GM23248 (cell line): ENCODE data around the gene RGR. TPM values are rescaled to one million over a fixed set of nuclear protein-coding genes. Genes with fewer than 3 reads are reported as not detected.

ENCODE experiments used
- DNase-seq: peaks from one replicate; pipeline ENCODE4 v3.0.0-alpha.2; 2015
- H2AFZ ChIP-seq: fragments of 200-600 bp; sonication (generic); 2 replicates; pipeline ENCODE4 v1.6.1; 2016; ENCODE audit warnings: antibody characterized with exemption
- H3F3A ChIP-seq: fragments of 200-600 bp; sonication (generic); 2 replicates; pipeline ENCODE4 v1.6.1; 2016; ENCODE audit warnings: mild to moderate bottlenecking, antibody characterized with exemption, mixed run types; ENCODE audit not compliant: insufficient read depth
- H3K27ac ChIP-seq: fragments of 200-600 bp; sonication (generic); 2 replicates; pipeline ENCODE4 v1.5.1; 2016; ENCODE audit warnings: mild to moderate bottlenecking
- H3K27me3 ChIP-seq: fragments of 200-600 bp; sonication (generic); replicated peaks from 2 replicates; pipeline ENCODE4 v1.6.1; 2016; ENCODE audit warnings: mild to moderate bottlenecking; ENCODE audit not compliant: insufficient read depth
- H3K36me3 ChIP-seq: fragments of 200-600 bp; sonication (generic); 2 replicates; pipeline ENCODE4 v1.6.1; 2016; ENCODE audit warnings: low read depth, mild to moderate bottlenecking
- H3K4me1 ChIP-seq: fragments of 200-600 bp; sonication (generic); 2 replicates; pipeline ENCODE4 v1.6.1; 2016; ENCODE audit warnings: mild to moderate bottlenecking; ENCODE audit not compliant: insufficient read depth
- H3K4me2 ChIP-seq: fragments of 200-600 bp; sonication (generic); one replicate; pipeline ENCODE4 v1.6.1; 2016; ENCODE audit warnings: mild to moderate bottlenecking; ENCODE audit not compliant: unreplicated experiment
- H3K4me3 ChIP-seq: fragments of 200-600 bp; sonication (generic); 2 replicates; pipeline ENCODE4 v1.5.1; 2016; ENCODE audit warnings: mild to moderate bottlenecking
- H3K79me2 ChIP-seq: fragments of 200-600 bp; sonication (generic); 2 replicates; pipeline ENCODE4 v1.6.1; 2016; ENCODE audit warnings: mild to moderate bottlenecking; ENCODE audit not compliant: insufficient read depth
- H3K9ac ChIP-seq: fragments of 200-600 bp; sonication (generic); 2 replicates; pipeline ENCODE4 v1.6.1; 2016; ENCODE audit warnings: mild to moderate bottlenecking
- H3K9me2 ChIP-seq: fragments of 200-600 bp; sonication (generic); 2 replicates; pipeline ENCODE4 v1.6.1; 2016; ENCODE audit warnings: mixed run types, mild to moderate bottlenecking, moderate library complexity; ENCODE audit not compliant: insufficient read depth
- H3K9me3 ChIP-seq: fragments of 200-600 bp; sonication (generic); one replicate; pipeline ENCODE4 v1.6.1; 2017; ENCODE audit warnings: low read depth
- H4K20me1 ChIP-seq: fragments of 200-600 bp; sonication (generic); 2 replicates; pipeline ENCODE4 v1.6.0; 2016; ENCODE audit not compliant: insufficient read depth
- EZH2 ChIP-seq: fragments of 200-600 bp; sonication (generic); IDR thresholded peaks from 2 replicates; pipeline ENCODE4 v1.6.1; 2018; ENCODE audit warnings: antibody characterized with exemption, mild to moderate bottlenecking; ENCODE audit not compliant: insufficient read depth, poor library complexity, severe bottlenecking
- EZH2phosphoT487 ChIP-seq: fragments of 200-600 bp; sonication (generic); IDR thresholded peaks from 2 replicates; pipeline ENCODE4 v1.6.1; 2018; ENCODE audit warnings: antibody characterized with exemption, moderate library complexity, mild to moderate bottlenecking, low read depth; ENCODE audit not compliant: insufficient read depth
- WGBS, 2 experiments: methylation state at CpG; one replicate each; pipeline ENCODE4 v1.1.6; 2015 to 2017; ENCODE audit warnings: low lambda C conversion rate in 2 of 2, low coverage in 1 of 2; ENCODE audit errors: missing lambda C conversion rate in 2 of 2; 5-methylcytosine and 5-hydroxymethylcytosine counted together
- in situ Hi-C: fragments of 300-500 bp; cut with MboI; formaldehyde crosslinking; loops from 2 replicates; pipeline ENCODE4 v1.15.0; 2020
- polyA plus RNA-seq: library from polyadenylated mRNA; unstranded; fragments of >200 nt; fragmentation: Nextera tagmentation; extraction: Ambion mirVana; gene quantifications from 2 replicates; pipeline ENCODE4 v1.2.1, GENCODE V29; 2016
- total RNA-seq: library from RNA; depleted of rRNA; stranded (reverse); fragments of >200 nt; shearing (Covaris generic); gene quantifications from 2 replicates; pipeline ENCODE4 v1.2.3, GENCODE V29; 2014

The RGR gene
- total and polyA plus RNA-seq, 2 experiments from 2014 or later: not detected

DNA sequence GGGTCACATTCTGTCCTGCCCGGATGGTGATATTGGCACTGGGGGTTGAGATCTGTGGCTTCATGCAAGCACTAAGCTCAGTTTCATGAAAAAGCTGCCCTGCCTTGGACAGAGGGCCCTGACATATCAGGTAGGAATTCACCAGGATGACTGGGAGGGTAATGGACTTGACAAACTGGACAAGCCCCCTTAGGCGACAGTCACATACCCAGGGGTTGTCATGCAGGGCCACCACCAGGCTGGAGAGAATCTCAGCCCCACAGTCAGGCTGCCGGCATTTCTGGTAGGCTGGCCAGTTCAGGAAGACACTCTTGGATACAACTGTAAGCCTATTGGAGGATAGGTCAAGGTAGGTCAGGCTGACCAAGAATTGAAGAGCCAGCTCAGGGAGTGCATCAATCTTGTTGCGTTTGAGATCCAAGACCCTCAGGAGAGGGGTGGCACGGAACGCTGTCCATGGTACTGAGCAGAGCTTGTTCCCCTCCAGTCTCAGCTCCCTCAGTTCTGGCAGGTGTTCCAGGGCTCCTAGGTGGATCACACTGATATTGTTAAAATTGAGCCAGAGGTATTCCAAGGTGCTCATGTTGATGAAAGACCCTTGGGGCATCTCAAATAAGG lies 20.3 kb upstream of the RGR start:
- no peak for TF ChIP-seq EZH2
- no peak for TF ChIP-seq EZH2phosphoT487
- WGBS, 2 experiments: 20 to 21% methylated on average over 6 of the region's 6 CpGs
- H3K9ac ChIP-seq: no peak overlapping the region
- no peaks in the 10 kb centered on the region for H3K9me2 ChIP-seq
- no peaks in the 10 kb centered on the region for H3K27me3 ChIP-seq
- no peak overlapping the region for H3K4me2 ChIP-seq
- H3K9me3 ChIP-seq: no peaks in the 10 kb centered on the region
- H3K79me2 ChIP-seq: no peaks in the 10 kb centered on the region
- in situ Hi-C loops: no loop called here
- no peak for DNase-seq
- no peaks in the 10 kb centered on the region for H3F3A ChIP-seq
- H3K4me3 ChIP-seq: no peak overlapping the region
- no peak overlapping the region for H3K27ac ChIP-seq
- no peak overlapping the region for H2AFZ ChIP-seq
- H3K36me3 ChIP-seq: no peaks in the 10 kb centered on the region
- H4K20me1 ChIP-seq: no peaks in the 10 kb centered on the region
- no peaks in the 10 kb centered on the region for H3K4me1 ChIP-seq

DNA sequence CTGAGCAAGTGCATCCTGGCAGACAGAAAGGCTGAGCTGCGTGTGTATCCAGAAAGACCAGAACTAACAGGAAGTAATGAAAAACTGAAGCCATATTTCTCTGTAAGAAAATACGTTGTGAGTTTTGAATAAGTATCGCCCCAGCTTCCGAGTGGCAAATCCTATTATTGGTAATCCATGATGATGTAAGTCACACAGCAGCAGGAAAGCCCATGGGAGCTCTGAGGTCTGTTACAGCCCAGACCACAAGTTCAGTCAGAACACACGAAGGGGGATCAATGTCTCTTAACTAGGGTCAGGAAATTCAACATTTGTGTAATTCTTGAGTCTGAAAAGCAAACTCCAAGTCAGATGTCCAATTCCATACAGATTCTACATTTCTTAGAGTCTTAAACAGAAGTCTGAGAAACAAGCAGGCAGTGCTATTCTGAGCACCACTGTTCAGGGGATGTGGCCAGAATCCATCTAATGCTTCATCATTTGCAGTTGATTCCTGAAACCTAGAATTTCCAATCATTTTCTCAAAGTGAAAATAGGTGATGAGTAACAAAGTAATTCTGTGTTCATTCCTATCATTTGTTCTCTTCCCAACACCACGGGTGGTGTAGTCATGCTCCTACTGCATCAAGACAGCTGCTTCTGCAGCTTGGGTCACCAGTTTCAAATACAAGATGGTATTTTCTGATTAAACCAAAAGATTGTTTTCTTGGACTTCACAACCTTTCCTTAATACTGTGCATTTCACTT lies 19.3 kb upstream of the RGR start, which contains the start of gene LRIT2:
Gene LRIT2 (minus strand): TSS at position 118 of the 747 bp plus-strand sequence. CDS start 24 bp downstream, at position 94.
- Histone ChIP-seq H3K4me3 (no peak within 1 kb of the TSS), H3K9me3 (no peaks in the 10 kb centered on the region), H3K4me1 (no peaks in the 10 kb centered on the region), H3K9ac (no peak within 1 kb of the TSS), H3F3A (no peaks in the 10 kb centered on the region), H3K36me3 (no peaks in the 10 kb centered on the region), H3K9me2 (no peaks in the 10 kb centered on the region), H3K27ac (no peak within 1 kb of the TSS), H2AFZ (no peak within 1 kb of the TSS), H3K4me2 (no peak within 1 kb of the TSS), H4K20me1 (no peaks in the 10 kb centered on the region), H3K79me2 (no peaks in the 10 kb centered on the region), H3K27me3 (no peaks in the 10 kb centered on the region)
- TF ChIP-seq EZH2: no peak
- TF ChIP-seq EZH2phosphoT487: no peak
- 25% methylated on average over 6 of the region's 6 CpGs for WGBS, 2 experiments
- in situ Hi-C loops: no loop called here
- DNase-seq: no peak

DNA sequence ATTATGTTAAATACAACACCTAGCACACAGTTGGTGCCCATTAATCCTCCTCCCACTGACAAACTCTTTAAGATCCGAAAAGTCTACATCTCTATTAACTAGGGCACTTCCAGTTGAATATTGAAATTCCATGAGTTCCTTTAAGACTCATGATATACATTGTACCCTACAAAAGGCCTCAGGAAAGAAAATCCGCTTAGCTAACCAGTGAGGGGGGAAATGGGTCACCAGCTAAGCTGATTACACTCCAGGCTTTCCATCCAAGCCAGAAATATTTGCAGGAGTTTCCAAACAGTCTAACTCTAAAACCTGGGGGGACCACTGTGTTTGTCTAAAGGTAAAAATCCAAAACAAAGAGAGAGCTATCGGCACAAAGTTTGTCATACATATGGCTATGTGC lies 18.2 kb upstream of the RGR start:
- no peak for TF ChIP-seq EZH2phosphoT487
- TF ChIP-seq EZH2: no peak
- no peaks in the 10 kb centered on the region for H3K36me3 ChIP-seq
- no peaks in the 10 kb centered on the region for H3K79me2 ChIP-seq
- no peaks in the 10 kb centered on the region for H4K20me1 ChIP-seq
- H3F3A ChIP-seq: no peaks in the 10 kb centered on the region
- DNase-seq: no peak
- H3K4me2 ChIP-seq: no peak overlapping the region
- no peaks in the 10 kb centered on the region for H3K9me2 ChIP-seq
- no peaks in the 10 kb centered on the region for H3K9me3 ChIP-seq
- no peak overlapping the region for H3K4me3 ChIP-seq
- H3K27me3 ChIP-seq: no peaks in the 10 kb centered on the region
- 18 to 24% methylated on average over 3 of the region's 3 CpGs for WGBS, 2 experiments
- no peak overlapping the region for H3K9ac ChIP-seq
- H2AFZ ChIP-seq: no peak overlapping the region
- in situ Hi-C loops: no loop called here
- H3K27ac ChIP-seq: no peak overlapping the region
- H3K4me1 ChIP-seq: no peaks in the 10 kb centered on the region

DNA sequence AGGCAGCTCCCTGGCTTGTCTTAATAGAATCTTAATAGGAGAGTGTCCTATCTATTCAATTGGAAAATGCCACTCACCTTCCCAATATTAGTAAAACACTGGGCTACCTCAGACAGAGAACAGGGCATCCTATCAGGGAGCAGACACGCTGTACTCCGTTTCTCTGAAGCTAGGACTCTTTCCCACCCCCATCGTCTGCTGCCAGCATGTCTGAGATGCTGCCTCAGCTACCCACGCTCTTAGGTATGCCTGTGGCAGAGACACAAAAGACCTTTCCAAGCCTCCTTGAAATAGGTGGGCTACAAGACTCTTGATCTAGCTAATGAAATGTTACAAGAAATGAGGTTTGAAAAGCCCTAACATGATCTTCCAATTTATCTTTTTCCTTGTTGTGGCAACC lies 17.0 kb upstream of the RGR start:
- no peak overlapping the region for H2AFZ ChIP-seq
- no peak overlapping the region for H3K4me2 ChIP-seq
- WGBS, 2 experiments: 18 to 23% methylated on average over 4 of the region's 4 CpGs
- H3F3A ChIP-seq: no peaks in the 10 kb centered on the region
- no peaks in the 10 kb centered on the region for H3K79me2 ChIP-seq
- H3K9ac ChIP-seq: no peak overlapping the region
- H4K20me1 ChIP-seq: no peaks in the 10 kb centered on the region
- H3K4me1 ChIP-seq: no peaks in the 10 kb centered on the region
- no peak overlapping the region for H3K4me3 ChIP-seq
- no peaks in the 10 kb centered on the region for H3K9me2 ChIP-seq
- H3K27me3 ChIP-seq: no peaks in the 10 kb centered on the region
- H3K36me3 ChIP-seq: no peaks in the 10 kb centered on the region
- DNase-seq: no peak
- TF ChIP-seq EZH2phosphoT487 (no peak), EZH2 (no peak)
- in situ Hi-C loops: no loop called here
- H3K9me3 ChIP-seq: no peaks in the 10 kb centered on the region
- no peak overlapping the region for H3K27ac ChIP-seq
